NCI-H510A treated with DMSO at 0.1 percent for 48 hours (cell line): ENCODE data around the gene PPM1E.
"Not testable (repeated sequence)": the region's sequence is repeated elsewhere in the genome, so short reads cannot be mapped to it uniquely, and the experiment has no call there.

Source experiments
- DNase-seq: peaks from one replicate; lab custom pipeline; 2025; lab: John Stamatoyannopoulos, UW

PPM1E gene

GRCh38 chr17:58779446-58779845, 23.8 kb downstream of the PPM1E start:
- no peak for DNase-seq

GRCh38 chr17:58783380-58783779, 27.7 kb downstream of the PPM1E start:
- DNase-seq: peak; percentile 82

GRCh38 chr17:58785097-58785496, 29.4 kb downstream of the PPM1E start:
- DNase-seq: no peak

- DNase-seq: no peak
Measured at GRCh38 chr17:58786586-58787295, 31.1 kb downstream of the PPM1E start.

- DNase-seq: no peak
Measured at GRCh38 chr17:58788199-58788598, 32.5 kb downstream of the PPM1E start.

GRCh38 chr17:58789160-58789559, 33.5 kb downstream of the PPM1E start:
- DNase-seq: no peak

GRCh38 chr17:58789831-58790230, 34.2 kb downstream of the PPM1E start:
- DNase-seq: no peak

- not testable (repeated sequence) for DNase-seq
Measured at GRCh38 chr17:58794508-58794907, 38.9 kb downstream of the PPM1E start.

GRCh38 chr17:58802188-58802587, 46.5 kb downstream of the PPM1E start:
- no peak for DNase-seq

GRCh38 chr17:58806046-58806445, 50.4 kb downstream of the PPM1E start:
- DNase-seq: no peak

- no peak for DNase-seq
Measured at GRCh38 chr17:58808609-58809563, 53.2 kb downstream of the PPM1E start.

GRCh38 chr17:58809564-58809936, 53.9 kb downstream of the PPM1E start:
- DNase-seq: no peak

GRCh38 chr17:58811290-58811689, 55.6 kb downstream of the PPM1E start:
- DNase-seq: no peak

- no peak for DNase-seq
Measured at GRCh38 chr17:58813712-58814111, 58.1 kb downstream of the PPM1E start.

GRCh38 chr17:58818654-58819053, 63.0 kb downstream of the PPM1E start:
- peak; percentile 71 for DNase-seq

GRCh38 chr17:58822148-58823050, 66.7 kb downstream of the PPM1E start:
- DNase-seq: peak; percentile 41

GRCh38 chr17:58823051-58823525, 67.4 kb downstream of the PPM1E start:
- no peak for DNase-seq

GRCh38 chr17:58829172-58829637, 73.6 kb downstream of the PPM1E start:
- DNase-seq: no peak

- DNase-seq: no peak
Measured at GRCh38 chr17:58831780-58832179, 76.1 kb downstream of the PPM1E start.

- no peak for DNase-seq
Measured at GRCh38 chr17:58832514-58832913, 76.9 kb downstream of the PPM1E start.

- DNase-seq: no peak
Measured at GRCh38 chr17:58837699-58838098, 82.0 kb downstream of the PPM1E start.
